HepG2 (cell line): ENCODE measurements around the gene GDPD4. TPM values are rescaled to one million over a fixed set of nuclear protein-coding genes. Genes with fewer than 3 reads are reported as not detected.

ENCODE experiments used
- ATAC-seq: fragments of 200-7000 bp; cut with Tn5 transposase; 3 replicates; pipeline ENCODE4 v1.9.1; 2020; ENCODE audit warnings: mild to moderate bottlenecking, moderate library complexity
- BruUV-seq: library from RNA; stranded (reverse); fragments of 400-500 nt; replicated peaks from 2 replicates; lab custom pipeline; 2021; lab: Mats Ljungman, UMichigan
- CTCF ChIA-PET: fragments of 300-600 bp; formaldehyde crosslinking; extraction: SDS; loops from one replicate; lab custom pipeline; 2021; ENCODE audit warnings: low total read pairs, inconsistent platforms, low intra/inter-chr PET ratio; lab: Yijun Ruan, JAX
- POLR2A ChIA-PET: fragments of 350-600 bp; sonication (Branson Sonifier 250); formaldehyde crosslinking; loops from one replicate; lab custom pipeline; 2020; ENCODE audit warnings: antibody characterized with exemption, inconsistent platforms; lab: Yijun Ruan, JAX
- DNase-seq: peaks from one replicate; pipeline ENCODE4 v3.0.0-alpha.2; 2015; ENCODE audit warnings: low spot score
- FAIRE-seq: peaks from 3 replicates; lab custom pipeline; 2011; peaks lifted over from hg19 to GRCh38; lab: Jason Lieb, UNC
- H2AFZ ChIP-seq: one replicate; pipeline ENCODE4 v1.6.1; 2011; ENCODE audit warnings: low read length, inconsistent platforms
- H3K27ac ChIP-seq: fragments of 300-600 bp; 3 replicates; pipeline ENCODE4 v1.8.0; 2011; ENCODE audit warnings: mixed run types, mild to moderate bottlenecking, mixed read lengths, low read length, inconsistent platforms; ENCODE audit not compliant: insufficient read depth; ENCODE audit errors: extremely low read length
- H3K27me3 ChIP-seq, 2 experiments: fragments of 200-600 bp in 1 of 2; 2 replicates in 1 of 2; 3 replicates in 1 of 2; pipeline versions ENCODE4 v1.6.0 to v1.8.0; 2011; ENCODE audit warnings: low read length in 2 of 2, mild to moderate bottlenecking in 2 of 2, moderate library complexity in 2 of 2, inconsistent platforms in 1 of 2; ENCODE audit not compliant: insufficient read depth in 2 of 2, control insufficient read depth in 1 of 2
- H3K36me3 ChIP-seq, 2 experiments: fragments of 200-600 bp in 1 of 2; replicated peaks in 1 of 2; 2 replicates in 1 of 2; 3 replicates in 1 of 2; pipeline versions ENCODE4 v1.5.1 to v1.8.0; 2011; ENCODE audit warnings: low read length in 2 of 2, inconsistent platforms in 1 of 2; ENCODE audit not compliant: insufficient read depth in 2 of 2, control insufficient read depth in 1 of 2
- H3K4me1 ChIP-seq: 2 replicates; pipeline ENCODE4 v1.5.1; 2012; ENCODE audit warnings: low read length, inconsistent platforms; ENCODE audit not compliant: insufficient read depth
- H3K4me2 ChIP-seq: 2 replicates; pipeline ENCODE4 v1.6.0; 2011; ENCODE audit warnings: low read depth, low read length, inconsistent platforms
- H3K4me3 ChIP-seq, 3 experiments: fragments of 200-600 bp in 1 of 3; sonication (generic), shearing (Covaris generic) in 1 of 3; replicated peaks in 1 of 3; 2 replicates each; pipeline ENCODE4 v1.5.1; 2011 to 2016; ENCODE audit warnings: low read length in 3 of 3, inconsistent platforms in 2 of 3, low read depth in 2 of 3, mild to moderate bottlenecking in 2 of 3, control low read depth in 1 of 3, mixed read lengths in 1 of 3; ENCODE audit not compliant: insufficient read depth in 1 of 3
- H3K79me2 ChIP-seq: one replicate; pipeline ENCODE4 v1.6.1; 2011; ENCODE audit warnings: low read length, inconsistent platforms; ENCODE audit not compliant: insufficient read depth
- H3K9ac ChIP-seq: 2 replicates; pipeline ENCODE4 v1.6.0; 2011; ENCODE audit warnings: mild to moderate bottlenecking, low read depth, low read length, inconsistent platforms; ENCODE audit not compliant: insufficient read depth
- H3K9me3 ChIP-seq: 2 replicates; pipeline ENCODE4 v1.5.1; 2012; ENCODE audit warnings: mild to moderate bottlenecking, low read length
- H4K20me1 ChIP-seq: 2 replicates; pipeline ENCODE4 v1.6.0; 2011; ENCODE audit warnings: inconsistent platforms, mild to moderate bottlenecking, low read length, moderate library complexity; ENCODE audit not compliant: insufficient read depth
- ADNP ChIP-seq: sonication (generic); formaldehyde crosslinking; IDR thresholded peaks from 2 replicates; pipeline ENCODE4 v1.4.0; 2020; ENCODE audit warnings: missing genetic modification reagents
- BRCA1 ChIP-seq: sonication (generic); formaldehyde crosslinking; IDR thresholded peaks from 2 replicates; pipeline ENCODE4 v1.4.0; 2020; ENCODE audit warnings: missing genetic modification reagents
- FLYWCH1 ChIP-seq: sonication (generic); formaldehyde crosslinking; IDR thresholded peaks from 2 replicates; pipeline ENCODE4 v1.8.1; 2023; ENCODE audit warnings: mild to moderate bottlenecking, missing genetic modification reagents
- KDM4B ChIP-seq: sonication (generic); formaldehyde crosslinking; IDR thresholded peaks from 2 replicates; pipeline ENCODE4 v1.4.0; 2020; ENCODE audit warnings: missing genetic modification reagents
- MTF2 ChIP-seq: sonication (generic); formaldehyde crosslinking; IDR thresholded peaks from 2 replicates; pipeline ENCODE4 v1.5.0; 2020; ENCODE audit warnings: missing genetic modification reagents, borderline replicate concordance
- NFIB ChIP-seq: sonication (generic); formaldehyde crosslinking; IDR thresholded peaks from 2 replicates; pipeline ENCODE4 v1.9.0; 2021; ENCODE audit warnings: missing genetic modification reagents, mild to moderate bottlenecking, borderline replicate concordance
- NKX3-1 ChIP-seq: sonication (generic); formaldehyde crosslinking; IDR thresholded peaks from 2 replicates; pipeline ENCODE4 v1.5.0; 2020; ENCODE audit warnings: missing genetic modification reagents
- REXO4 ChIP-seq: sonication (generic); formaldehyde crosslinking; IDR thresholded peaks from 2 replicates; pipeline ENCODE4 v1.8.0; 2022; ENCODE audit warnings: missing genetic modification reagents, mild to moderate bottlenecking, borderline replicate concordance
- SUZ12 ChIP-seq: fragments of 150-350 bp; IDR thresholded peaks from 2 replicates; pipeline ENCODE4 v1.6.1; 2014; ENCODE audit warnings: low read depth, low read length
- TP53 ChIP-seq: sonication (generic); formaldehyde crosslinking; conservative IDR thresholded peaks from 2 replicates; pipeline ENCODE4 v1.4.0; 2020; ENCODE audit warnings: missing genetic modification reagents
- ZBTB10 ChIP-seq: sonication (generic); formaldehyde crosslinking; IDR thresholded peaks from 2 replicates; pipeline ENCODE4 v1.4.0; 2020; ENCODE audit warnings: missing genetic modification reagents, borderline replicate concordance
- ZNF382 ChIP-seq: sonication (generic); formaldehyde crosslinking; IDR thresholded peaks from 2 replicates; pipeline ENCODE4 v1.5.0; 2020; ENCODE audit warnings: missing genetic modification reagents, mild to moderate bottlenecking, borderline replicate concordance
- ZNF777 ChIP-seq: sonication (generic); formaldehyde crosslinking; IDR thresholded peaks from 2 replicates; pipeline ENCODE4 v1.4.0; 2020; ENCODE audit warnings: missing genetic modification reagents
- ZSCAN29 ChIP-seq: sonication (generic); formaldehyde crosslinking; conservative IDR thresholded peaks from 2 replicates; pipeline ENCODE4 v1.4.0; 2020; ENCODE audit warnings: mild to moderate bottlenecking, missing genetic modification reagents
- WGBS: methylation state at CpG from one replicate; pipeline ENCODE4 v1.1.6; 2017; ENCODE audit warnings: low lambda C conversion rate; 5-methylcytosine and 5-hydroxymethylcytosine counted together
- in situ Hi-C: cut with HindIII; loops from 2 replicates; pipeline ENCODE4 v1.10.0; 2017; ENCODE audit warnings: low pct_unique_long_range_greater_than_20kb; ENCODE audit not compliant: extremely low pct_ligation_motif_present
- intact Hi-C: fragments of 100-400 bp; cut with micrococcal nuclease; formaldehyde crosslinking; loops from one replicate; pipeline ENCODE4 v1.10.0; 2022; ENCODE audit not compliant: unreplicated experiment
- polyA plus RNA-seq, 8 experiments: library from polyadenylated mRNA; depleted of rRNA in 3 of 8; stranded (reverse) in 7 of 8; unstranded in 1 of 8; fragments of >200 nt; fragmentation: Illumina TruSeq in 4 of 8; extraction: Trizol in 4 of 8; gene quantifications; 2 replicates each; pipeline versions ENCODE4 v1.2.1 to v1.2.3, GENCODE V29; 2011 to 2016; ENCODE audit warnings: low read depth in 4 of 8, missing spikeins in 1 of 8, mixed read lengths in 1 of 8; ENCODE audit not compliant: insufficient read depth in 1 of 8
- total RNA-seq, 5 experiments: library from RNA; depleted of rRNA; stranded (reverse); fragments of >200 nt; fragmentation: Illumina TruSeq; extraction: Trizol; gene quantifications; 2 replicates each; pipeline ENCODE4 v1.2.3, GENCODE V29; 2016; ENCODE audit warnings: low read depth in 1 of 5
- TF ChIP-seq, protein P1 (sequence below): sonication (generic); formaldehyde crosslinking; IDR thresholded peaks from 2 replicates; pipeline ENCODE4 v1.4.0; 2020; ENCODE audit warnings: missing genetic modification reagents, borderline replicate concordance
- TF ChIP-seq, protein P2 (sequence below): sonication (generic); formaldehyde crosslinking; IDR thresholded peaks from 2 replicates; pipeline ENCODE4 v1.5.0; 2020; ENCODE audit warnings: mild to moderate bottlenecking, missing genetic modification reagents, borderline replicate concordance

Gene GDPD4
- total and polyA plus RNA-seq, 2 of the 13 experiments (the other 11 are each of a cell fraction or from before 2014, with no cell fraction given): not detected

DNA sequence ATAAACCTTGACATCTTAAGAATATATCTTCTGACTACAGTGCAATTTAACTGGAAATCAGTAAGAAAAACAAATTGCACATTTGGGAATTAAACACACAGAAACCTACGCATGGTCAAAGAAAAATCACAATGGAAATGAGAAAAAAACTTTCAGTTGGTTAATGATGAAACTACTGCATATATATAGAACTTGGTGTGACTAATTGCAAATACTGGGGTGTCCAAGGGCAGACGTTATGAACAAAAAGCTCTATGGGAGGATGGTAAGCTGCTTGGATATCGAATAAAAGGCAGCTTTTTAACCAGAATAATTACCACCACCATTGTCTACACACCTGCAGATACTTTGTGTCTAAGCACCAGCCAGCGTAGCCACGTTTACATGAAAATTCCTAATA lies 791 bp downstream of the GDPD4 start:
- no TSS peak for BruUV-seq
- H3K27ac ChIP-seq: peak overlapping the region; percentile 4
- CTCF ChIA-PET: no interaction called here
- H3K27me3 ChIP-seq: no peaks in the 10 kb centered on the region
- H3K36me3 ChIP-seq: no peaks in the 10 kb centered on the region
- in situ Hi-C loops: no loop called here
- H2AFZ ChIP-seq: no peak overlapping the region
- H3K79me2 ChIP-seq: no peaks in the 10 kb centered on the region
- H3K4me3 ChIP-seq: no peak overlapping the region
- ATAC-seq: no peak
- no peaks in the 10 kb centered on the region for H3K9me3 ChIP-seq
- H4K20me1 ChIP-seq: no peaks in the 10 kb centered on the region
- WGBS: 30% methylated on average over 5 of the region's 5 CpGs
- DNase-seq: no peak
- no peak overlapping the region for H3K9ac ChIP-seq
- intact Hi-C loops: no loop called here
- H3K4me1 ChIP-seq: peaks cover 40% of the 10 kb centered on the region
- H3K4me2 ChIP-seq: no peak overlapping the region
- POLR2A ChIA-PET: no interaction called here
- FAIRE-seq: no peak
- no peak for TF ChIP-seq REXO4
- no peak for TF ChIP-seq ZBTB10 (CRISPR knock-in tag)
- TF ChIP-seq MTF2 (CRISPR knock-in tag): no peak
- no peak for TF ChIP-seq KDM4B (CRISPR knock-in tag)
- no peak for TF ChIP-seq NFIB (CRISPR knock-in tag)
- no peak for TF ChIP-seq ADNP
- no peak for TF ChIP-seq SUZ12
- TF ChIP-seq ZNF382: no peak
- TF ChIP-seq BRCA1 (CRISPR knock-in tag): no peak
- TF ChIP-seq FLYWCH1 (CRISPR knock-in tag): no peak
- no peak for TF ChIP-seq TP53
- TF ChIP-seq, protein P1, sequence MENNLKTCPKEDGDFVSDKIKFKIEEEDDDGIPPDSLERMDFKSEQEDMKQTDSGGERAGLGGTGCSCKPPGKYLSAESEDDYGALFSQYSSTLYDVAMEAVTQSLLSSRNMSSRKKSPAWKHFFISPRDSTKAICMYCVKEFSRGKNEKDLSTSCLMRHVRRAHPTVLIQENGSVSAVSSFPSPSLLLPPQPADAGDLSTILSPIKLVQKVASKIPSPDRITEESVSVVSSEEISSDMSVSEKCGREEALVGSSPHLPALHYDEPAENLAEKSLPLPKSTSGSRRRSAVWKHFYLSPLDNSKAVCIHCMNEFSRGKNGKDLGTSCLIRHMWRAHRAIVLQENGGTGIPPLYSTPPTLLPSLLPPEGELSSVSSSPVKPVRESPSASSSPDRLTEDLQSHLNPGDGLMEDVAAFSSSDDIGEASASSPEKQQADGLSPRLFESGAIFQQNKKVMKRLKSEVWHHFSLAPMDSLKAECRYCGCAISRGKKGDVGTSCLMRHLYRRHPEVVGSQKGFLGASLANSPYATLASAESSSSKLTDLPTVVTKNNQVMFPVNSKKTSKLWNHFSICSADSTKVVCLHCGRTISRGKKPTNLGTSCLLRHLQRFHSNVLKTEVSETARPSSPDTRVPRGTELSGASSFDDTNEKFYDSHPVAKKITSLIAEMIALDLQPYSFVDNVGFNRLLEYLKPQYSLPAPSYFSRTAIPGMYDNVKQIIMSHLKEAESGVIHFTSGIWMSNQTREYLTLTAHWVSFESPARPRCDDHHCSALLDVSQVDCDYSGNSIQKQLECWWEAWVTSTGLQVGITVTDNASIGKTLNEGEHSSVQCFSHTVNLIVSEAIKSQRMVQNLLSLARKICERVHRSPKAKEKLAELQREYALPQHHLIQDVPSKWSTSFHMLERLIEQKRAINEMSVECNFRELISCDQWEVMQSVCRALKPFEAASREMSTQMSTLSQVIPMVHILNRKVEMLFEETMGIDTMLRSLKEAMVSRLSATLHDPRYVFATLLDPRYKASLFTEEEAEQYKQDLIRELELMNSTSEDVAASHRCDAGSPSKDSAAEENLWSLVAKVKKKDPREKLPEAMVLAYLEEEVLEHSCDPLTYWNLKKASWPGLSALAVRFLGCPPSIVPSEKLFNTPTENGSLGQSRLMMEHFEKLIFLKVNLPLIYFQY (CRISPR knock-in tag): no peak
- TF ChIP-seq, protein P2, sequence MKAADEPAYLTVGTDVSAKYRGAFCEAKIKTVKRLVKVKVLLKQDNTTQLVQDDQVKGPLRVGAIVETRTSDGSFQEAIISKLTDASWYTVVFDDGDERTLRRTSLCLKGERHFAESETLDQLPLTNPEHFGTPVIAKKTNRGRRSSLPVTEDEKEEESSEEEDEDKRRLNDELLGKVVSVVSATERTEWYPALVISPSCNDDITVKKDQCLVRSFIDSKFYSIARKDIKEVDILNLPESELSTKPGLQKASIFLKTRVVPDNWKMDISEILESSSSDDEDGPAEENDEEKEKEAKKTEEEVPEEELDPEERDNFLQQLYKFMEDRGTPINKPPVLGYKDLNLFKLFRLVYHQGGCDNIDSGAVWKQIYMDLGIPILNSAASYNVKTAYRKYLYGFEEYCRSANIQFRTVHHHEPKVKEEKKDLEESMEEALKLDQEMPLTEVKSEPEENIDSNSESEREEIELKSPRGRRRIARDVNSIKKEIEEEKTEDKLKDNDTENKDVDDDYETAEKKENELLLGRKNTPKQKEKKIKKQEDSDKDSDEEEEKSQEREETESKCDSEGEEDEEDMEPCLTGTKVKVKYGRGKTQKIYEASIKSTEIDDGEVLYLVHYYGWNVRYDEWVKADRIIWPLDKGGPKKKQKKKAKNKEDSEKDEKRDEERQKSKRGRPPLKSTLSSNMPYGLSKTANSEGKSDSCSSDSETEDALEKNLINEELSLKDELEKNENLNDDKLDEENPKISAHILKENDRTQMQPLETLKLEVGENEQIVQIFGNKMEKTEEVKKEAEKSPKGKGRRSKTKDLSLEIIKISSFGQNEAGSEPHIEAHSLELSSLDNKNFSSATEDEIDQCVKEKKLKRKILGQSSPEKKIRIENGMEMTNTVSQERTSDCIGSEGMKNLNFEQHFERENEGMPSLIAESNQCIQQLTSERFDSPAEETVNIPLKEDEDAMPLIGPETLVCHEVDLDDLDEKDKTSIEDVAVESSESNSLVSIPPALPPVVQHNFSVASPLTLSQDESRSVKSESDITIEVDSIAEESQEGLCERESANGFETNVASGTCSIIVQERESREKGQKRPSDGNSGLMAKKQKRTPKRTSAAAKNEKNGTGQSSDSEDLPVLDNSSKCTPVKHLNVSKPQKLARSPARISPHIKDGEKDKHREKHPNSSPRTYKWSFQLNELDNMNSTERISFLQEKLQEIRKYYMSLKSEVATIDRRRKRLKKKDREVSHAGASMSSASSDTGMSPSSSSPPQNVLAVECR (CRISPR knock-in tag): no peak
- TF ChIP-seq NKX3-1 (CRISPR knock-in tag): no peak
- TF ChIP-seq ZSCAN29 (CRISPR knock-in tag): no peak
- no peak for TF ChIP-seq ZNF777 (CRISPR knock-in tag)
